ENCODE measurements around the gene PRPH. TPM values are rescaled to one million over a fixed set of nuclear protein-coding genes. Genes with fewer than 3 reads are reported as not detected.
A peak's percentile ranks its signal among the peaks of the same experiment; 100 is the strongest.
"Not testable (repeated sequence)": the region's sequence is repeated elsewhere in the genome, so short reads cannot be mapped to it uniquely, and the experiment has no call there.

Gene PRPH
- total and polyA plus RNA-seq, 2 of the 4 experiments (the other 2 are of a cell fraction): not detected

- 0 out of 2 replicates have a peak, but pooled peaks have one; percentile 27 for TF ChIP-seq CEBPB (IDR thresholded peaks at IDR 0.05; ENCODE audit: low read depth, low read length)
- TF ChIP-seq RAD21 (IDR thresholded peaks at IDR 0.05; ENCODE audit: low read length): no peak
- no peak for TF ChIP-seq USF2 (IDR thresholded peaks at IDR 0.05; ENCODE audit: low read depth, low read length)
- Histone ChIP-seq H3K9me1 (ENCODE audit: insufficient read depth, low read length) (peaks cover 4% of the 10 kb centered on the region; the same call in 1 of the 2 replicates), H3K14ac (replicated peaks; ENCODE audit: low read depth, low read length) (no peak overlapping the region), H3K9ac (ENCODE audit: low read depth, low read length) (no peak overlapping the region), H3K4me1 (ENCODE audit: control insufficient read depth, insufficient read depth, low read length) (no peaks in the 10 kb centered on the region), H2BK5ac (ENCODE audit: low read depth, low read length, poor library complexity, severe bottlenecking) (no peak overlapping the region), H3K27me3 (ENCODE audit: control insufficient read depth, insufficient read depth, low read length) (peaks cover 4% of the 10 kb centered on the region; the same call in 1 of the 2 replicates), H4K5ac (ENCODE audit: low read depth, low read length) (no peak overlapping the region), H2BK15ac (ENCODE audit: low read depth, low read length) (no peak overlapping the region), H3K56ac (ENCODE audit: extremely low read depth, insufficient read depth, low read length) (no peak overlapping the region), H3K4me2 (ENCODE audit: low read depth, low read length) (no peak overlapping the region), H3K9me3 (ENCODE audit: control insufficient read depth, insufficient read depth, low read length) (no peaks in the 10 kb centered on the region), H2BK120ac (ENCODE audit: low read depth, low read length) (no peak overlapping the region), H3K4me3 (ENCODE audit: insufficient read depth, low read depth, low read length) (no peak overlapping the region), H4K91ac (ENCODE audit: insufficient read depth, low read depth, low read length) (no peak overlapping the region), H3K4ac (ENCODE audit: low read depth, low read length) (no peak overlapping the region), H3K79me1 (ENCODE audit: low read depth in 1 of 2, low read length in 2 of 2) (peaks cover 0 to 3% of the 10 kb centered on the region in 2 experiments; a peak in 2 of 4 replicates), H2AK9ac (replicated peaks; ENCODE audit: low read depth, low read length, poor library complexity) (no peak overlapping the region), H3K18ac (ENCODE audit: low read depth, low read length) (no peak overlapping the region), H4K20me1 (ENCODE audit: insufficient read depth, low read length) (peaks cover 18% of the 10 kb centered on the region; the same call in 1 of the 2 replicates), H3K36me3 (ENCODE audit: control insufficient read depth, insufficient read depth, low read length) (no peaks in the 10 kb centered on the region; the same call in 1 of the 2 replicates), H2AK5ac (ENCODE audit: low read depth, low read length) (no peak overlapping the region), H3K27ac (ENCODE audit: insufficient read depth, low read length) (no peak overlapping the region), H3K23ac (ENCODE audit: low read depth, low read length) (no peak overlapping the region; the same call in 1 of the 2 replicates), H4K8ac (ENCODE audit: low read depth in 2 of 2, low read length in 2 of 2) (no peak overlapping the region), H2BK20ac (ENCODE audit: low read depth, low read length) (no peak overlapping the region), H2AFZ (replicated peaks; ENCODE audit: low read length, poor library complexity) (no peak overlapping the region)
- 66% methylated on average over 5 of the region's 7 CpGs; no CpG with 5 or more reads in 1 of the 2 experiments for WGBS, 2 experiments (ENCODE audit: extremely low coverage in 2 of 2, insufficient read length in 1 of 2)
- no peak for ATAC-seq (ENCODE audit: low read depth)
- in situ Hi-C loops (cut with MboI; ENCODE audit: low sequenced_read_pairs): no loop called here
- BruUV-seq (replicated peaks): no TSS peak
- POLR2A ChIA-PET (ENCODE audit: unreplicated experiment): no interaction called here
- intact Hi-C loops (cut with micrococcal nuclease): no loop called here
- CTCF ChIA-PET: interaction anchor here (1.4 kb wide), 1 partner anchor 9 kb away, joined by 5 read pairs; no protein-coding TSS in a partner anchor
- dilution Hi-C loops (cut with HindIII; ENCODE audit: low sequenced_read_pairs, unreplicated experiment): no loop called here
- DNase-seq: no peak
Measured at GRCh38 chr12:49279706-49280159, 15.2 kb upstream of the PRPH start.

GRCh38 chr12:49280545-49280944 is 14.4 kb upstream of the PRPH start:
- H3K4ac ChIP-seq (ENCODE audit: low read depth, low read length); H3K9me3 ChIP-seq (ENCODE audit: control insufficient read depth, insufficient read depth, low read length); H2BK20ac ChIP-seq (ENCODE audit: low read depth, low read length); DNase-seq; H3K79me1 ChIP-seq (ENCODE audit: low read depth in 1 of 2, low read length in 2 of 2); H2BK5ac ChIP-seq (ENCODE audit: low read depth, low read length, poor library complexity, severe bottlenecking); H2AK9ac ChIP-seq (replicated peaks; ENCODE audit: low read depth, low read length, poor library complexity); H3K4me3 ChIP-seq (ENCODE audit: insufficient read depth, low read depth, low read length); POLR2A ChIA-PET (ENCODE audit: unreplicated experiment); BruUV-seq (replicated peaks); ATAC-seq (ENCODE audit: low read depth); H3K18ac ChIP-seq (ENCODE audit: low read depth, low read length); H2BK120ac ChIP-seq (ENCODE audit: low read depth, low read length); H2BK15ac ChIP-seq (ENCODE audit: low read depth, low read length); H3K56ac ChIP-seq (ENCODE audit: extremely low read depth, insufficient read depth, low read length); H2AFZ ChIP-seq (replicated peaks; ENCODE audit: low read length, poor library complexity); H2AK5ac ChIP-seq (ENCODE audit: low read depth, low read length); intact Hi-C loops (cut with micrococcal nuclease); H3K27ac ChIP-seq (ENCODE audit: insufficient read depth, low read length); H3K9me1 ChIP-seq (ENCODE audit: insufficient read depth, low read length); H3K4me2 ChIP-seq (ENCODE audit: low read depth, low read length); H3K36me3 ChIP-seq (ENCODE audit: control insufficient read depth, insufficient read depth, low read length); H3K4me1 ChIP-seq (ENCODE audit: control insufficient read depth, insufficient read depth, low read length); dilution Hi-C loops (cut with HindIII; ENCODE audit: low sequenced_read_pairs, unreplicated experiment); H4K5ac ChIP-seq (ENCODE audit: low read depth, low read length); H3K23ac ChIP-seq (ENCODE audit: low read depth, low read length); H4K91ac ChIP-seq (ENCODE audit: insufficient read depth, low read depth, low read length); H3K14ac ChIP-seq (replicated peaks; ENCODE audit: low read depth, low read length); H3K27me3 ChIP-seq (ENCODE audit: control insufficient read depth, insufficient read depth, low read length); H3K9ac ChIP-seq (ENCODE audit: low read depth, low read length); in situ Hi-C loops (cut with MboI; ENCODE audit: low sequenced_read_pairs); H4K8ac ChIP-seq (ENCODE audit: low read depth in 2 of 2, low read length in 2 of 2): not testable (repeated sequence)
- peaks cover 11% of the 10 kb centered on the region; the same call in 1 of the 2 replicates for H4K20me1 ChIP-seq (ENCODE audit: insufficient read depth, low read length)
- CTCF ChIA-PET: interaction anchor here (1.4 kb wide), 1 partner anchor 8 kb away, joined by 5 read pairs; no protein-coding TSS in a partner anchor
- no CpG with 5 or more reads among the region's 6 CpGs for WGBS, 2 experiments (ENCODE audit: extremely low coverage in 2 of 2, insufficient read length in 1 of 2)
